ENCODE data around the gene NEK10. TPM values are rescaled to one million over a fixed set of nuclear protein-coding genes. Genes with fewer than 3 reads are reported as not detected.

Gene NEK10
- total RNA-seq, 4 donors from 2014 or later = 0.29 to 12.4 (median 0.61) TPM

GRCh38 chr3:27127195-27127594 is 242.0 kb downstream of the NEK10 start:
- H3K4me3 ChIP-seq = no peak overlapping the region
- TF ChIP-seq, protein P1, sequence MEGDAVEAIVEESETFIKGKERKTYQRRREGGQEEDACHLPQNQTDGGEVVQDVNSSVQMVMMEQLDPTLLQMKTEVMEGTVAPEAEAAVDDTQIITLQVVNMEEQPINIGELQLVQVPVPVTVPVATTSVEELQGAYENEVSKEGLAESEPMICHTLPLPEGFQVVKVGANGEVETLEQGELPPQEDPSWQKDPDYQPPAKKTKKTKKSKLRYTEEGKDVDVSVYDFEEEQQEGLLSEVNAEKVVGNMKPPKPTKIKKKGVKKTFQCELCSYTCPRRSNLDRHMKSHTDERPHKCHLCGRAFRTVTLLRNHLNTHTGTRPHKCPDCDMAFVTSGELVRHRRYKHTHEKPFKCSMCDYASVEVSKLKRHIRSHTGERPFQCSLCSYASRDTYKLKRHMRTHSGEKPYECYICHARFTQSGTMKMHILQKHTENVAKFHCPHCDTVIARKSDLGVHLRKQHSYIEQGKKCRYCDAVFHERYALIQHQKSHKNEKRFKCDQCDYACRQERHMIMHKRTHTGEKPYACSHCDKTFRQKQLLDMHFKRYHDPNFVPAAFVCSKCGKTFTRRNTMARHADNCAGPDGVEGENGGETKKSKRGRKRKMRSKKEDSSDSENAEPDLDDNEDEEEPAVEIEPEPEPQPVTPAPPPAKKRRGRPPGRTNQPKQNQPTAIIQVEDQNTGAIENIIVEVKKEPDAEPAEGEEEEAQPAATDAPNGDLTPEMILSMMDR (IDR thresholded peaks at IDR 0.05) = no peak
- no peak for DNase-seq
- H3K27ac ChIP-seq = no peak overlapping the region
- H3K4me1 ChIP-seq = no peaks in the 10 kb centered on the region
- no peaks in the 10 kb centered on the region for H3K27me3 ChIP-seq
- H3K9me3 ChIP-seq = no peaks in the 10 kb centered on the region
- no peaks in the 10 kb centered on the region for H3K36me3 ChIP-seq
- intact Hi-C loops (cut with DNase I) = no loop called here
- WGBS, 2 donors = 65 to 67% methylated on average over 2 of the region's 2 CpGs

- 54 to 64% methylated on average over 3 of the region's 3 CpGs for WGBS, 2 donors
- H3K27ac ChIP-seq = no peak overlapping the region
Observed at GRCh38 chr3:27125821-27126501, 243.2 kb downstream of the NEK10 start.

DNA sequence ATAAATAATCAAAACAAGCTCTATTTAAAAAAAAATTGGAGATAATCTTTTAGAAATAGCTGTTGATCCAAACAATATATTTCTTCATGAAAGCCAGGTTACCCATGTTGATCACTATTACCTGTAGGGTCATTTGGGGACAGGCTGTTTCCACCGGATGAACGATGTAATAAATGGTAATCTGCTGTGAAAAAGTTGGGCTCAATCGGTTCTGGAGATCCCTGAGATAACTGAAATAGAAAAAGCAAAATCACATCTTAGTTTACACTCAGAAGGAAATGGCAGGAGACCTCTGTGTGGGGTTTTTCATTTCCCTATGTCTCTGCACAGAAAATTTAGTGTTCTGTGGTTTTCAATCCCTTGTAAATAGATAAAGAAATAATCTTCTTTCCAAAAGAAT is 249.5 kb downstream of the NEK10 start:
- intact Hi-C loops (cut with DNase I) = no loop called here
- H3K4me1 ChIP-seq = no peaks in the 10 kb centered on the region
- no peak overlapping the region for H3K27ac ChIP-seq
- no peak overlapping the region for H3K4me3 ChIP-seq
- no peaks in the 10 kb centered on the region for H3K36me3 ChIP-seq
- no peak for DNase-seq
- TF ChIP-seq POLR2A (IDR thresholded peaks at IDR 0.05) = no peak
- TF ChIP-seq, protein P1 (IDR thresholded peaks at IDR 0.05) = no peak
- WGBS, 2 donors = 50 to 53% methylated on average over 3 of the region's 3 CpGs
- H3K27me3 ChIP-seq = no peaks in the 10 kb centered on the region
- H3K9me3 ChIP-seq = no peaks in the 10 kb centered on the region

More at GRCh38 chr3:27125821-27126501, 243.2 kb downstream of the NEK10 start:
- Histone ChIP-seq H3K36me3 (no peaks in the 10 kb centered on the region), H3K9me3 (no peaks in the 10 kb centered on the region), H3K27me3 (no peaks in the 10 kb centered on the region), H3K4me1 (no peaks in the 10 kb centered on the region), H3K4me3 (no peak overlapping the region)
- intact Hi-C loops (cut with DNase I) = no loop called here
- DNase-seq = no peak
- TF ChIP-seq, protein P1 (IDR thresholded peaks at IDR 0.05) = no peak
- TF ChIP-seq POLR2A (IDR thresholded peaks at IDR 0.05) = no peak

DNA sequence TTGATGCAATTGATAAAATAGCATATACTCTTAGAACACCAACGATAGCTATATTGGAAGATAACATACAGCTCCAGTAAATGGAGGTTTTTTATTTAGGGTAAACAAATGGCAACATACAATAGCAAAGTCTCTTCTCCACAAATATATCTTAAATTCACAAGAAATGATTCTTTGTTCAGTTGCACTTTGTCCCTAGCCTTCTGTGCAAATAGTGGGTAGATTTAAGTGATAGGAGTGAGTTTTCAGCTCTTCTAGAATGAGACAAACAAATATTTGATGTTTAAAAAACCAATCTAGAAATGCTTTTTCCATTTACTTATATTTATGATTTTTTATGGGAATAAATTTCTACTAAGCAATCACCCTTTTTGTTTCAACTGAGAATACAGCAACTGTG is 253.8 kb downstream of the NEK10 start:
- WGBS, 2 donors = 87 to 94% methylated on average over 1 of the region's 1 CpG
- TF ChIP-seq, protein P1 (IDR thresholded peaks at IDR 0.05) = no peak
- TF ChIP-seq POLR2A (IDR thresholded peaks at IDR 0.05) = no peak

GRCh38 chr3:27114684-27115083 is 254.5 kb downstream of the NEK10 start:
- no peak overlapping the region for H3K4me3 ChIP-seq
- H3K27me3 ChIP-seq = no peaks in the 10 kb centered on the region
- intact Hi-C loops (cut with DNase I) = no loop called here
- no peak overlapping the region for H3K27ac ChIP-seq
- no peaks in the 10 kb centered on the region for H3K36me3 ChIP-seq
- no peaks in the 10 kb centered on the region for H3K4me1 ChIP-seq
- no peaks in the 10 kb centered on the region for H3K9me3 ChIP-seq
- WGBS, 2 donors = 60 to 78% methylated on average over 1 of the region's 1 CpG
- TF ChIP-seq, protein P1 (IDR thresholded peaks at IDR 0.05) = no peak
- TF ChIP-seq POLR2A (IDR thresholded peaks at IDR 0.05) = no peak
- DNase-seq = no peak

More for the DNA sequence above, 253.8 kb downstream of the NEK10 start:
- no peak for DNase-seq
- H3K9me3 ChIP-seq = no peaks in the 10 kb centered on the region
- no peaks in the 10 kb centered on the region for H3K36me3 ChIP-seq
- H3K4me3 ChIP-seq = no peak overlapping the region
- intact Hi-C loops (cut with DNase I) = no loop called here
- H3K4me1 ChIP-seq = no peaks in the 10 kb centered on the region
- no peaks in the 10 kb centered on the region for H3K27me3 ChIP-seq
- H3K27ac ChIP-seq = no peak overlapping the region
